Measurements from ENCODE around the gene GPR52.

The GPR52 gene

DNA sequence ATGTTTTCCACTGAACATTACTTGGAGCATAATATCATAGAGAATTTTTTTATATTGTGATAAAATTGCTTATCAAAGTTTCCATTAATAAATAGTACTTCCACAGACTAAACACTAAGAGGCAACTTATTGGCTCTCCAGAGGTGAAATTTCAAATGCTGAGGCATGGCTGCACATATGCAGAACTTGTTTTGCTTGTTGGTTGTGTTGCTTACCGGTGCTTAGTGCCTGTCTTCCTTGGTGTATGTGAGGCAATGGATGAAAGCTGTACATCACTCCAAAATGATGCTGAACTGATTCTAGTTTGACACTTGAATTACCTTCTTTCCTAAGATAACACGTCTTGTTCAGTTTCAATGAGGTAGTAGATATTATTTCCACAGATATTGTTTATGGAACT, 29.8 kb upstream of the GPR52 start:
- H3K4me3 ChIP-seq (ENCODE audit: low read depth, low read length) = no peak overlapping the region
- TF ChIP-seq POLR2A (IDR thresholded peaks at IDR 0.05; ENCODE audit: extremely low read depth, insufficient read length) = no peak
- TF ChIP-seq, protein P1, sequence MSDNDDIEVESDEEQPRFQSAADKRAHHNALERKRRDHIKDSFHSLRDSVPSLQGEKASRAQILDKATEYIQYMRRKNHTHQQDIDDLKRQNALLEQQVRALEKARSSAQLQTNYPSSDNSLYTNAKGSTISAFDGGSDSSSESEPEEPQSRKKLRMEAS (IDR thresholded peaks at IDR 0.05; ENCODE audit: low read depth, low read length) = no peak

DNA sequence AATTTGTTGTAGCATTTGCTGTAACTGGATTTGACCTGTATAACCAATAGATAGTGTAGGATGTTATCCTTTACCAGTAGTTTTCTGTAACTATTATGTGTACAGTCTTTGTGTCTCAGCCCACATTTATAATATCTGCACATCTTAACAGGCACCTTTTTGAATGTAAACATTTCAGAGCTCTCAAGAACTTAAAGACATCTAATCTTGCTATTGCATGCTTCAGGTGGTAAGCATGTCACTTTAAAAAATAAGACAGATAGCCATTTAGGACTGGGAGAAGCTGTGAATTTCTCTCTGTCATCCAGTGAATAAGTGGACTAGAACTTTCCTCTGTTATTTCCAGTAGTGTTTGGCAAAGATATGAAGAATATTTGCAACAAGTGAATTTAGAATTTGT, 22.6 kb upstream of the GPR52 start:
- TF ChIP-seq MYC (IDR thresholded peaks at IDR 0.05; ENCODE audit: low read depth, low read length) = no peak
- TF ChIP-seq, protein P2, sequence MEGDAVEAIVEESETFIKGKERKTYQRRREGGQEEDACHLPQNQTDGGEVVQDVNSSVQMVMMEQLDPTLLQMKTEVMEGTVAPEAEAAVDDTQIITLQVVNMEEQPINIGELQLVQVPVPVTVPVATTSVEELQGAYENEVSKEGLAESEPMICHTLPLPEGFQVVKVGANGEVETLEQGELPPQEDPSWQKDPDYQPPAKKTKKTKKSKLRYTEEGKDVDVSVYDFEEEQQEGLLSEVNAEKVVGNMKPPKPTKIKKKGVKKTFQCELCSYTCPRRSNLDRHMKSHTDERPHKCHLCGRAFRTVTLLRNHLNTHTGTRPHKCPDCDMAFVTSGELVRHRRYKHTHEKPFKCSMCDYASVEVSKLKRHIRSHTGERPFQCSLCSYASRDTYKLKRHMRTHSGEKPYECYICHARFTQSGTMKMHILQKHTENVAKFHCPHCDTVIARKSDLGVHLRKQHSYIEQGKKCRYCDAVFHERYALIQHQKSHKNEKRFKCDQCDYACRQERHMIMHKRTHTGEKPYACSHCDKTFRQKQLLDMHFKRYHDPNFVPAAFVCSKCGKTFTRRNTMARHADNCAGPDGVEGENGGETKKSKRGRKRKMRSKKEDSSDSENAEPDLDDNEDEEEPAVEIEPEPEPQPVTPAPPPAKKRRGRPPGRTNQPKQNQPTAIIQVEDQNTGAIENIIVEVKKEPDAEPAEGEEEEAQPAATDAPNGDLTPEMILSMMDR (IDR thresholded peaks at IDR 0.05; ENCODE audit: low read depth, low read length) = no peak
- no peak for TF ChIP-seq POLR2A (IDR thresholded peaks at IDR 0.05; ENCODE audit: extremely low read depth, insufficient read length)
- TF ChIP-seq, protein P1 (IDR thresholded peaks at IDR 0.05; ENCODE audit: low read depth, low read length) = no peak
- no peak for DNase-seq (ENCODE audit: low read depth)
- no peak overlapping the region for H3K4me3 ChIP-seq (ENCODE audit: low read depth, low read length)

More for the DNA sequence above, 29.8 kb upstream of the GPR52 start:
- DNase-seq (ENCODE audit: low read depth) = no peak

DNA sequence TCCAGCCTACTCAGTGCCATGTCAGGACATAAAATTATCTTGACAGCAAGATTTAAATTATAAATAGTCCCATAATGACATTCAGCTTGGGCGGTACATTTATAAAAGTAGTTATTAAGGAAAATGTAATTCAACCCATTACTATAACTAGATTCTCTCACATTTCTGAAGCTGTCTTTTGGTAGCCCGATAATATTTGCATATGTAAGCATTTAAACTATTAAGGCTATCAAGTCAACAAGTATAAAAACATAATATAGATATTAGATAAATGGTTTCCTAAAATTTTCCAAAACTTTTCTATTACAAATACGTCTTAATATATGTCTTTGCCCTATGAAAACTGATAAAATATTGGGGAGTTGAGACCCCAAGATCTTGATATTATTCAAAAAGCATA, 21.6 kb upstream of the GPR52 start:
- TF ChIP-seq, protein P1 (IDR thresholded peaks at IDR 0.05; ENCODE audit: low read depth, low read length) = no peak
- no peak for TF ChIP-seq MYC (IDR thresholded peaks at IDR 0.05; ENCODE audit: low read depth, low read length)
- no peak for TF ChIP-seq POLR2A (IDR thresholded peaks at IDR 0.05; ENCODE audit: extremely low read depth, insufficient read length)
- TF ChIP-seq, protein P2 (IDR thresholded peaks at IDR 0.05; ENCODE audit: low read depth, low read length) = no peak
- no peak overlapping the region for H3K4me3 ChIP-seq (ENCODE audit: low read depth, low read length)
- DNase-seq (ENCODE audit: low read depth) = no peak

DNA sequence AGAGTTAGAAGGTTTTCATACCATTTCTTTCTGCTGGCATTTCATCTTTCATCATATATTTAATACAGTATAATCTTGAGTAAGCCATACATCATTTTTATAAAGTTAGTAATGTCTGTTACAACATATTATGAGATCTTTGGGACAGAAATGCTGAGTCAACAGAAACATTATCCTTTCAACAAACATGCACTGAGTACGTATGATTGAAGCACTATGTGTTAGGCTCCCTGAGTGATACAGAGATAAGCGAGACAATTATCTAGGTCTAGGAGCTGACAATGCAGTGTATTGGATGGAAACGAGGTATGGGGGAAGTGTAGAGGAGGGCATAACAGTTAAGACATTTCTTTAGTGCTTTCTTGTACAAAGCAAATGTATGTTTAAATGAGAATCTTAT, 19.7 kb upstream of the GPR52 start:
- TF ChIP-seq, protein P1 (IDR thresholded peaks at IDR 0.05; ENCODE audit: low read depth, low read length) = no peak
- TF ChIP-seq MYC (IDR thresholded peaks at IDR 0.05; ENCODE audit: low read depth, low read length) (no peak), POLR2A (IDR thresholded peaks at IDR 0.05; ENCODE audit: extremely low read depth, insufficient read length) (no peak)
- TF ChIP-seq, protein P2 (IDR thresholded peaks at IDR 0.05; ENCODE audit: low read depth, low read length) = no peak
- no peak overlapping the region for H3K4me3 ChIP-seq (ENCODE audit: low read depth, low read length)
- DNase-seq (ENCODE audit: low read depth) = no peak

DNA sequence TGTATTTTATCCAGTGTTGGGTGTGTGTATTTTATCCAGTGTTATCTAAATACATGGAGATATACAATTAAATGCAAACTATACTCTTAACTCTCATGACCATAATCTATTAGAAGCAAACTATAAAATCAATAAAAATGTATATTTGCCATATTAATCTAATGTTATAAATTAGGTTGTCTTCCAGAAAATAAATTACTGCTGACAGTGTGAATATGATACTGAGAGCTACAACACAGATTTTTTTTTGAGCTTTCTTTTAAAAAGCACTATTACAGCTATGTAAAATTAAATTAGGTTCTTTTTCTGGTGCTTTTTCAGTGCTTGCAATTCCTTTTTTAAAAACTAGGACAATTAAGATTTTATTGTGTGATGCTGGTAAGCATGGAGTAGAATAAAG, 19.0 kb upstream of the GPR52 start:
- no peak overlapping the region for H3K4me3 ChIP-seq (ENCODE audit: low read depth, low read length)
- no peak for TF ChIP-seq POLR2A (IDR thresholded peaks at IDR 0.05; ENCODE audit: extremely low read depth, insufficient read length)
- TF ChIP-seq, protein P2 (IDR thresholded peaks at IDR 0.05; ENCODE audit: low read depth, low read length) = no peak
- no peak for DNase-seq (ENCODE audit: low read depth)

DNA sequence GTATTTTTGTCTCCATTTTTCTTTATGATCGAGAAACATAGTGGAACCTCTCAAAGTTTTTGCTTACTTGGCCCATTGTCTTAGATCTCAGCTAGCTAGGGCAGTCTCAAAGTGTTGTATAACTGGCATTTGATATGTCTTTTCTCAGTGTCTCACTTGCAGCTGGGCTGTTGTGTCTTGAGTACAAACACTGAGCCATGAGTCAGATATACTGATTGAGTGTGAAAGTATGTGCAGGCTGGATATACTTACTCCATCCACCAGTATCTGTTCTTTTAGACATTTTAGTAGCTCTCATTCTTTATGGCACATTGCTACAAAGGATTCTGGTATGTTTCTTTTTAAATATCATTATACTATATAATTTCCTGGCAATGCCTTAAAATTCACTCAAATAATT, 14.3 kb upstream of the GPR52 start:
- H3K4me3 ChIP-seq (ENCODE audit: low read depth, low read length) = no peak overlapping the region
- no peak for DNase-seq (ENCODE audit: low read depth)
- TF ChIP-seq MYC (IDR thresholded peaks at IDR 0.05; ENCODE audit: low read depth, low read length) (no peak), POLR2A (IDR thresholded peaks at IDR 0.05; ENCODE audit: extremely low read depth, insufficient read length) (no peak)
- TF ChIP-seq, protein P2 (IDR thresholded peaks at IDR 0.05; ENCODE audit: low read depth, low read length) = no peak
- TF ChIP-seq, protein P1 (IDR thresholded peaks at IDR 0.05; ENCODE audit: low read depth, low read length) = no peak
